Activated T-cell treated with anti-CD3 and anti-CD28 coated beads, Interleukin-2, amount 50 U/mL, for 48 hours (primary cell): ENCODE measurements around the gene PYCARD.
"Not testable (repeated sequence)": the region's sequence is repeated elsewhere in the genome, so short reads cannot be mapped to it uniquely, and the experiment has no call there.

Experiments used
- DNase-seq, 2 experiments: peaks; one replicate each; pipeline ENCODE4 v3.0.0-alpha.2; 2020

The PYCARD gene

GRCh38 chr16:31189412-31189778 lies 13.2 kb downstream of the PYCARD start:
- no peak for DNase-seq

- DNase-seq = no peak
These were observed 13.8 kb downstream of the PYCARD start for GRCh38 chr16:31188450-31189411.

GRCh38 chr16:31187808-31188189 lies 14.8 kb downstream of the PYCARD start:
- DNase-seq = no peak

GRCh38 chr16:31186930-31187807 lies 15.4 kb downstream of the PYCARD start:
- DNase-seq = no peak

- DNase-seq = no peak
These were observed 16.4 kb downstream of the PYCARD start for GRCh38 chr16:31186176-31186575.

- DNase-seq = no peak
These were observed 17.2 kb downstream of the PYCARD start for GRCh38 chr16:31185339-31185738.

GRCh38 chr16:31184888-31185287 lies 17.7 kb downstream of the PYCARD start:
- DNase-seq = no peak

- DNase-seq = no peak
These were observed 18.8 kb downstream of the PYCARD start for GRCh38 chr16:31183432-31184428.

- DNase-seq = no peak
These were observed 20.2 kb downstream of the PYCARD start for GRCh38 chr16:31182391-31182790.

- DNase-seq = peak; percentile 62 to 64
These were observed 21.3 kb downstream of the PYCARD start for GRCh38 chr16:31181102-31181830.

GRCh38 chr16:31179747-31180459 lies 22.7 kb downstream of the PYCARD start, which contains the start of gene FUS:
FUS (plus strand) TSS chr16:31180139; CDS start chr16:31180215, 76 bp downstream.
- peak; percentile 93 to 94 for DNase-seq

GRCh38 chr16:31179219-31179746 lies 23.3 kb downstream of the PYCARD start:
- no peak for DNase-seq

- peak; percentile 66 to 70 for DNase-seq
These were observed 25.4 kb downstream of the PYCARD start for GRCh38 chr16:31177136-31177535.

GRCh38 chr16:31170048-31170447 lies 32.5 kb downstream of the PYCARD start:
- not testable (repeated sequence) for DNase-seq

- no peak for DNase-seq
These were observed 33.7 kb downstream of the PYCARD start for GRCh38 chr16:31168848-31169247.

GRCh38 chr16:31167315-31167714 lies 35.2 kb downstream of the PYCARD start:
- DNase-seq = no peak

- no peak for DNase-seq
These were observed 45.4 kb downstream of the PYCARD start for GRCh38 chr16:31157136-31157535.
